ENCODE measurements around the gene FAF1. TPM values are rescaled to one million over a fixed set of nuclear protein-coding genes. Genes with fewer than 3 reads are reported as not detected.

FAF1 gene
- total RNA-seq, 1 experiment from 2014 or later = 73.2 TPM

DNA sequence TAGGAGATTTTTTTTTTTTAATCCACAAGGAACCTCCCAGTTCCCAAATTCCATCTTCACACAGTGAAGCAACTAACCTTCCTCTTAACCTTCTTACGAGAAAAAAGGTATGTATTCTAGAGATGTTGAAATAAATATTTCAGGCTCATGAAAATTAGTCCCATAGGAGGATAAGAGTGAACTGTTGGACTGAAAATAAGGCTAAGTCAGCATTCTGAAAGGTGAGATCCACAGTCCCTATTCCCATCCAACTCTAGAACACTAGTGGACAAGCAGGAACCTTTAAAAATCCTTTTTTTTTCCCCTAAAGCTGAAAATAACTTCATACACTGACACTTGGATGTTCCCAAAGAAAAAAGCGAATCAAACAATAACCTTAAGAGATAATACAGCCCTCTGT, 44.4 kb downstream of the FAF1 start:
- H3K36me3 ChIP-seq (ENCODE audit: control insufficient read depth in 1 of 2, insufficient read depth in 2 of 2, low read length in 2 of 2) = no peaks in the 10 kb centered on the region
- intact Hi-C loops (cut with micrococcal nuclease) = no loop called here
- peaks cover 82% of the 10 kb centered on the region for H3K79me2 ChIP-seq (ENCODE audit: insufficient read depth, low read length)
- no TSS peak for BruUV-seq (replicated peaks)
- no peak overlapping the region for H3K9ac ChIP-seq (ENCODE audit: low read length)
- no peak overlapping the region for H2AFZ ChIP-seq (ENCODE audit: low read depth, low read length, poor library complexity, severe bottlenecking)
- H3K4me1 ChIP-seq (ENCODE audit: control insufficient read depth in 1 of 2, insufficient read depth in 2 of 2, low read length in 2 of 2) = no peaks in the 10 kb centered on the region
- DNase-seq (ENCODE audit: low read depth, low spot score) (no peak), ATAC-seq (no peak)
- H3K4me2 ChIP-seq (ENCODE audit: low read length) = no peak overlapping the region
- CTCF ChIA-PET = interaction anchor here (2.1 kb wide), 1 partner anchor 14 kb away, joined by 6 read pairs; no protein-coding TSS in a partner anchor
- no peaks in the 10 kb centered on the region for H3K9me3 ChIP-seq (ENCODE audit: control insufficient read depth in 1 of 2, insufficient read depth in 1 of 2, low read depth in 1 of 2, low read length in 2 of 2)
- no peaks in the 10 kb centered on the region for H3K27me3 ChIP-seq (ENCODE audit: insufficient read depth, low read length)
- no peaks in the 10 kb centered on the region; the same call in 1 of the 2 replicates for H4K20me1 ChIP-seq (ENCODE audit: insufficient read depth)
- no peak overlapping the region for H3K4me3 ChIP-seq (replicated peaks in 1 of 2; ENCODE audit: low read depth in 1 of 2, low read length in 2 of 2)
- H3K27ac ChIP-seq (ENCODE audit: low read depth, low read length) = no peak overlapping the region
- no peak for TF ChIP-seq SRF (IDR thresholded peaks at IDR 0.05; ENCODE audit: low read depth)
- no peak for TF ChIP-seq SIN3A (IDR thresholded peaks at IDR 0.05; ENCODE audit: low read depth)
- TF ChIP-seq CBX3 (IDR thresholded peaks at IDR 0.05; ENCODE audit: low read depth) = no peak
- no peak for TF ChIP-seq TCF7L2 (IDR thresholded peaks at IDR 0.05; ENCODE audit: borderline replicate concordance, extremely low read depth, insufficient read depth, insufficient read length)
- no peak for TF ChIP-seq YY1 (IDR thresholded peaks at IDR 0.05; ENCODE audit: extremely low read depth, insufficient replicate concordance, low read depth, low read length)
- TF ChIP-seq FOSL1 (IDR thresholded peaks at IDR 0.05; ENCODE audit: low read depth) = no peak
- TF ChIP-seq ZNF274 (IDR thresholded peaks at IDR 0.05; ENCODE audit: low read depth, low read length) = no peak
- TF ChIP-seq REST (IDR thresholded peaks at IDR 0.05; ENCODE audit: low read depth) = no peak
- no peak for TF ChIP-seq POLR2AphosphoS5 (IDR thresholded peaks at IDR 0.05; ENCODE audit: low read depth, low read length)
- TF ChIP-seq ZFX (IDR thresholded peaks at IDR 0.05) = no peak
- no peak for TF ChIP-seq RAD21 (IDR thresholded peaks at IDR 0.05; ENCODE audit: low read depth)
- TF ChIP-seq JUND (IDR thresholded peaks at IDR 0.05) = no peak
- no peak for TF ChIP-seq ATF3 (IDR thresholded peaks at IDR 0.05)
- no peak for TF ChIP-seq SP1 (IDR thresholded peaks at IDR 0.05; ENCODE audit: low read depth)
- TF ChIP-seq, protein P1, sequence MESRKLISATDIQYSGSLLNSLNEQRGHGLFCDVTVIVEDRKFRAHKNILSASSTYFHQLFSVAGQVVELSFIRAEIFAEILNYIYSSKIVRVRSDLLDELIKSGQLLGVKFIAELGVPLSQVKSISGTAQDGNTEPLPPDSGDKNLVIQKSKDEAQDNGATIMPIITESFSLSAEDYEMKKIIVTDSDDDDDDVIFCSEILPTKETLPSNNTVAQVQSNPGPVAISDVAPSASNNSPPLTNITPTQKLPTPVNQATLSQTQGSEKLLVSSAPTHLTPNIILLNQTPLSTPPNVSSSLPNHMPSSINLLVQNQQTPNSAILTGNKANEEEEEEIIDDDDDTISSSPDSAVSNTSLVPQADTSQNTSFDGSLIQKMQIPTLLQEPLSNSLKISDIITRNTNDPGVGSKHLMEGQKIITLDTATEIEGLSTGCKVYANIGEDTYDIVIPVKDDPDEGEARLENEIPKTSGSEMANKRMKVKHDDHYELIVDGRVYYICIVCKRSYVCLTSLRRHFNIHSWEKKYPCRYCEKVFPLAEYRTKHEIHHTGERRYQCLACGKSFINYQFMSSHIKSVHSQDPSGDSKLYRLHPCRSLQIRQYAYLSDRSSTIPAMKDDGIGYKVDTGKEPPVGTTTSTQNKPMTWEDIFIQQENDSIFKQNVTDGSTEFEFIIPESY (IDR thresholded peaks at IDR 0.05; ENCODE audit: extremely low read depth, insufficient replicate concordance, low read length) = no peak
- no peak for TF ChIP-seq EZH2phosphoT487 (IDR thresholded peaks at IDR 0.05; ENCODE audit: borderline replicate concordance)
- TF ChIP-seq EZH2 (IDR thresholded peaks at IDR 0.05) = no peak
- TF ChIP-seq, protein P2, sequence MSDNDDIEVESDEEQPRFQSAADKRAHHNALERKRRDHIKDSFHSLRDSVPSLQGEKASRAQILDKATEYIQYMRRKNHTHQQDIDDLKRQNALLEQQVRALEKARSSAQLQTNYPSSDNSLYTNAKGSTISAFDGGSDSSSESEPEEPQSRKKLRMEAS (IDR thresholded peaks at IDR 0.05) = no peak
- TF ChIP-seq CEBPB (IDR thresholded peaks at IDR 0.05; ENCODE audit: low read depth) = no peak
- TF ChIP-seq EGR1 (IDR thresholded peaks at IDR 0.05; ENCODE audit: low read depth) = no peak
- no peaks in the 10 kb centered on the region for H3K9me2 ChIP-seq (ENCODE audit: insufficient read depth)
- POLR2A ChIA-PET = no interaction called here
- RAD21 ChIA-PET (ENCODE audit: low non-redundant PET in 1 of 2, low total read pairs in 2 of 2, uncharacterized antibody in 2 of 2, unreplicated experiment in 2 of 2) = no interaction called here
